CD4-positive, alpha-beta T cell treated with Interleukin-12 subunit alpha and Interleukin-12 subunit beta, for 1 hour (primary cell): ENCODE data around the gene OSMR.

ENCODE experiments used
- DNase-seq: peaks from one replicate; pipeline ENCODE4 v3.0.0-alpha.2; 2020

OSMR gene

GRCh38 chr5:38931731-38932130 is 85.9 kb downstream of the OSMR start:
- no peak for DNase-seq

DNA sequence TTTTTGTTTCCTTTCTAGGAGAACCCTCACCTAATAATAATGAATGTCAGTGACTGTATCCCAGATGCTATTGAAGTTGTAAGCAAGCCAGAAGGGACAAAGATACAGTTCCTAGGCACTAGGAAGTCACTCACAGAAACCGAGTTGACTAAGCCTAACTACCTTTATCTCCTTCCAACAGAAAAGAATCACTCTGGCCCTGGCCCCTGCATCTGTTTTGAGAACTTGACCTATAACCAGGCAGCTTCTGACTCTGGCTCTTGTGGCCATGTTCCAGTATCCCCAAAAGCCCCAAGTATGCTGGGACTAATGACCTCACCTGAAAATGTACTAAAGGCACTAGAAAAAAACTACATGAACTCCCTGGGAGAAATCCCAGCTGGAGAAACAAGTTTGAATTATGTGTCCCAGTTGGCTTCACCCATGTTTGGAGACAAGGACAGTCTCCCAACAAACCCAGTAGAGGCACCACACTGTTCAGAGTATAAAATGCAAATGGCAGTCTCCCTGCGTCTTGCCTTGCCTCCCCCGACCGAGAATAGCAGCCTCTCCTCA is 87.1 kb downstream of the OSMR start:
- DNase-seq = no peak

DNA sequence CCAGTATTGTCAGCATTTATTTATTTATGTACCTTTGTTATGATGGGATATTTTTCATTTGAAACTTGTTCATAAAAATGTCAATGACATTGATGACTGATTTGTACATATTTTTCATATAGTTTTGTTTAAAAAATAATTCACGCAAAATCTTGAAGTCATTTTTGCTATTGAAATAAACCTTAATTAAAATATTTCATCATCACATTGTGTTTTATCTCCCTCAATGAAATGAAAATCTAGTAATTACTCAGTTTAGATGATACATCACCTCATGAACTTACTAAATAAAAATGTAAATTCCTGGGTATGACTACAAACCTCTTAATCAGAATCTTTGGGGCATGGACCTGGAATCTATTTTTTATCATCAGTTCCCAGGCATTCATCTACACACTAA is 89.6 kb downstream of the OSMR start:
- DNase-seq = no peak

DNA sequence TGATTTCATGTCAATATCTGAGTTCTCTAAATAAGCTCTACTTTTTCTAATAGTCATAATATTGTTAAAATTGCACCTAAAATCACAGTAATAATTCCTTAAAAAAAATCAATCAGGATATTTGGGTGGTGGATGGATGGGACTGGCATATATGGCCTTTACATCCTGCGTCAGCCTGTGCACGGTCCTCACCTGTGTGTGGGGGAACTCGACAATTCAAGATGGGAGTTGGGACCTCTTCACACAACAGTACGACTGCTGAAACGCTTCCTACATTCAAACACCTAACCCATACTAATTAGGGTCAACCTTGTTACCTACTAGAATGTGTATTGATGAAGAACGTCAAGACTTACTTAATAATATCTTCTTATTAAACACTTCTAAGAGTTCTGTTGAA is 90.5 kb downstream of the OSMR start:
- no peak for DNase-seq

DNA sequence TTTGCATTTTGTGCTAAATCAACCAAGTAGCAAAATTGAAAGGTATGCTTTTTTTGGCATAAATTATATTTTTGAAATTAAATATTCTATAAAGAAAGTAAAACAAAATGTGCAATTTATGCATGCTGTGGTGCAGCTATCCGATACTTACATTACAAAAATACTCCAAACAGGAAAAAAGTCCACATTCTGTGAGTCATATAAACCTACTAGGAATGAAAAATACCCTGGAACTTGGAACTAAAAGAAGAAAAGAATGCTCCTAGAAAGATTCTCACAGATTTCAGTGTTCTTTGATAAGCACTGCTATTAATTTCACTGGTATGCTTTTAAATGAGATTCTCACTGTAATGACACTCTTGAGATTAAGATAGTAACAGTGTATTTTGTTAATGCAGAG is 92.6 kb downstream of the OSMR start:
- DNase-seq = no peak

GRCh38 chr5:38938973-38939372 is 93.2 kb downstream of the OSMR start:
- no peak for DNase-seq

GRCh38 chr5:38940230-38940858 is 94.5 kb downstream of the OSMR start:
- no peak for DNase-seq

DNA sequence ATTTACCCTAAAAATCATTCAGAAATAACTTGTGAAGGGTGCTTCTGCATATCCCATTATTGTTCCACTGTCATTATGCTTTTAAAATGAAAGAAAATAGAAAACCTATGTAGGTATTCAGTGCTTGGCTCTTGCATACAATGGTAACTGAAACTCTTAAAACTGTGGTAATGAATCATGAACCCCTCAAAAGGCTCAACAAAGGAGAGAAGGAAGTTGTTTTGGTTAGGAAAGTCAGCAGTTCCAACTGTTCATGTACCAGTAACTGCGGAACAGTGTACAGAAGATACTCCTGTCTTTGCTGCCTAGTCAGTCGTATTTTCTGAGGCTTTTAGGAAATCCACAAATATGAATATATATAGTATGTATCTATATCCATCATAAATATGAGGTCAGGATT is 96.1 kb downstream of the OSMR start:
- no peak for DNase-seq

- no peak for DNase-seq
These were observed 98.5 kb downstream of the OSMR start for GRCh38 chr5:38944282-38944681.

- DNase-seq = no peak
These were observed 102.7 kb downstream of the OSMR start for GRCh38 chr5:38948501-38948900.

DNA sequence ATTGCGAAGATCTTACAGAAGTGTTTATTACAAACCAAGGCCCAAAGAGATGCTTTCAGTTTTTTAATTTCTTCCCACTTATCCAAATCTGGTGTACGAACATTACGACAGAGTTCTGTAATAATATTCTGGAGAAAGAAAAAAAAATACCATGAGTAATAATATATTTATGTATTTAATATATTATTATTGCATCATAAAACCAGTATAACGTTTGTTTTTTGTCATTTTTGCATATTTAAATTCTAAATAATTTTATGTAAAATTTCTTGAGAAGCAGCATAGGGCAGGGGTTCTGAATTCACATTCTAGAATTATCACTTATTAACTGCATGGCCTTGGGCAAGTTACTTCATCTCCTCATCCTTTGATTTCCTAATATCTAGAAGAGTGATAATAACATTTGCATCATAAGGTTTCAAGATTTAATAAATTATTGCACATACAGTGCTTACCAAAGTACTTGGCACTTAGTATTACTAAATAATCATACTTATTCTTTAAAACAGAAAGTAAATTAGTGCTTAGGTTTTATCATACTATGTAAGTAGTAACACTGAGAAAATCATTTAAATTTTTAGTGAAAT is 107.7 kb downstream of the OSMR start:
- no peak for DNase-seq

- DNase-seq = no peak
These were observed 115.9 kb downstream of the OSMR start for GRCh38 chr5:38961691-38962090.

DNA sequence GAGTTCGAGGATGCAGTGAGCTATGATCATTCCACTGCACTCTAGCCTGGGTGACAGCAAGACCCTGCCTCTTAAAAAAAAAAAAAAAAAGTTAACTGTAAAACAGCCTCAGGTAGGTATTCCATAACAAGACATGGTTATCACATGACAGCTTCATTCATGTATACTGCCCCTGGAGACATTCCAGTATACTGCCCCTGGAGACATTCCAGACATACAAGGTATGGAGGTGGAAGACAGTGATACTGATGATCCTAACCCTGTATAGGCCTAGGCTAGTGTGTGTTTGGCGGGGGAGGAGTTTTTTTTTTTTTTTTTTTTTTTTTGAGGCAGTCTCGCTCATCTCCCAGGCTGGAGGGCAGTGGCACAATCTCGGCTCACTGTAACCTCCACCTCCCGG is 122.9 kb downstream of the OSMR start:
- DNase-seq = no peak

DNA sequence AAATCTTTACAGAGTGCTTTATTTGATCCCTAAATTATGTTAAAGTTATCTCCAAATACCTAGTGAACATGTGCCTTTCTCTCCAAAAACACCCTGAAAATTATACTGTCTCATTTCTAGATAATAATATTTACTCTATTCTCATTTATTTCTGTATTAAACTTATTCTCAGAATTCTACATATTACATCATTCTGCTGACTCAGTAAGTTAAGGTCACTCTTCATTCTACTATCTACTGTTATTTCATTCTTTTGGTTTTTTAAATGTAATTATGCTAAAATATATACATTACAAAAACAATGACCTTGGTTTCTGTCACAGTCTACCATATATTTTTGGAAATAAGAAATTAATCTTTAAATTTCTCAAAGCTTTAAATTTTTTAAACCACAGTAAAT is 132.2 kb downstream of the OSMR start:
- no peak for DNase-seq

DNA sequence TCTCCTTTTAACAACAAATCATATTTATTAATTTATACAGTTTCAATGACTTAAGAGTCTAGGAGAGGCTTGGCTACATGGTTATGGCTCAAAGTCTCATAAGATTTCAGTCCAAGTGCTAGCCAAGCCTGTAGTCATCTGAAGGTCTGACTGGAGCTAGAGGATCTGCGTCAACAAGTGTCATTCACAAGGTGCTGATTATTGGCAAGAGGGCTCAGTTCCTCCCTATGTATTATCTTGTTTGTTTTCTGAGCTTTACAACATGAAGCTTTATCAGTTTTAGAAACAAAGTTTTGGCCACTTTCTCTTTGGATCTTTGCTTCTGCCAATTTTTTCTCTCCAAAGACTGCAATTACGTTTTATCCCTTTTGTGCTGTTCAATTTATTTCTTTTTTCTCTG is 133.7 kb downstream of the OSMR start:
- no peak for DNase-seq
